Glutamatergic neuron (in vitro differentiated cells): ENCODE measurements around the gene PPP1R14B. TPM values are rescaled to one million over a fixed set of nuclear protein-coding genes. Genes with fewer than 3 reads are reported as not detected.

Experiments used
- DNase-seq: peaks from one replicate; pipeline ENCODE4 v3.0.0; 2022
- H3K27ac Mint-ChIP-seq: one replicate; pipeline ENCODE4 v1.8.0; 2020; ENCODE audit warnings: mild to moderate bottlenecking, mixed read lengths, inconsistent platforms; ENCODE audit not compliant: unreplicated experiment
- H3K27me3 Mint-ChIP-seq: one replicate; pipeline ENCODE4 v1.8.0; 2020; ENCODE audit warnings: mild to moderate bottlenecking, moderate library complexity, mixed read lengths, inconsistent platforms; ENCODE audit not compliant: unreplicated experiment
- H3K36me3 Mint-ChIP-seq: one replicate; pipeline ENCODE4 v1.8.0; 2020; ENCODE audit warnings: mild to moderate bottlenecking, mixed read lengths, inconsistent platforms; ENCODE audit not compliant: unreplicated experiment
- H3K4me1 Mint-ChIP-seq: one replicate; pipeline ENCODE4 v1.8.0; 2020; ENCODE audit warnings: mild to moderate bottlenecking, low read depth, mixed read lengths, inconsistent platforms; ENCODE audit not compliant: unreplicated experiment
- H3K4me3 Mint-ChIP-seq: one replicate; pipeline ENCODE4 v1.8.0; 2020; ENCODE audit warnings: mild to moderate bottlenecking, mixed read lengths, inconsistent platforms; ENCODE audit not compliant: unreplicated experiment
- H3K9me3 Mint-ChIP-seq: one replicate; pipeline ENCODE4 v1.8.0; 2020; ENCODE audit warnings: mild to moderate bottlenecking, moderate library complexity, mixed read lengths, inconsistent platforms; ENCODE audit not compliant: unreplicated experiment
- total RNA-seq: library from RNA; stranded (reverse); fragmentation: NEBNext Ultra II Directional; extraction: Animal tissue kit (Norgen Biotek cat#: 25700); gene quantifications from one replicate; pipeline ENCODE4 v1.2.1, GENCODE V29; 2021; ENCODE audit not compliant: unreplicated experiment
- TF ChIP-seq, protein P1 (sequence below): fragments of 200-600 bp; sonication (generic); IDR thresholded peaks from one replicate; pipeline ENCODE4 v1.5.0; 2021; ENCODE audit not compliant: partially characterized antibody, unreplicated experiment

The PPP1R14B gene
- total RNA-seq, 1 donor from 2014 or later: 348 TPM

DNA sequence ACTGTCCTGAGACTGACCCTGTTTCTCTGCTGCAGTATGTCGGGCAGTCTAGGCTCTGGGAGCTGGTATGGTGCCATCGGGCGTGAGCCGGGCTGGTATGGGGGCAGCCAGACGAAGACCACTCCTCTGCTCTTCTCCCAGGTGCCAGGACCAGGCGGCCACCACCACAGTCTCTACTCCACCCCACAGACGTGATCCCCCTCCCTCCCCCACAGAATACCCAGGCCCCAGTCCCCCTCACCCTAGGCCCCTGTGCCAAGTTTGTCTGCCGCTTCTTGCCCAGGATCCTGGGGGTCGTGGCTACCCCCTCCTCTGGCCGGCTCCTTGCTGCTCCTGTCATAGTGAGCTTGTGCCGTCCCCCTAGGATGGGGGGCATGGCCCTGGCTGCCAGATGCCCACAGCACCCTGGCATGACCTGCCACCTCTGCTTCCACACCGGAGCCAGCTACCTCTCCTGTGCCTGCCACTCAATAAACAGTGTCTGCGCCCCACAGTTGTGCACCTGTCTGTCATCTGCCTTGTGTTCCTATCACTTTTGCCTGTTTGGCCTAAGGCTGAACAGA lies 42.3 kb upstream of the PPP1R14B start:
- DNase-seq: no peak
- Mint-ChIP-seq H3K4me1 (peaks cover 7% of the 10 kb centered on the region), H3K9me3 (peaks cover 9% of the 10 kb centered on the region), H3K36me3 (peaks cover 5% of the 10 kb centered on the region), H3K27me3 (peaks cover 19% of the 10 kb centered on the region), H3K27ac (no peak overlapping the region), H3K4me3 (no peak overlapping the region)
- TF ChIP-seq, protein P1, sequence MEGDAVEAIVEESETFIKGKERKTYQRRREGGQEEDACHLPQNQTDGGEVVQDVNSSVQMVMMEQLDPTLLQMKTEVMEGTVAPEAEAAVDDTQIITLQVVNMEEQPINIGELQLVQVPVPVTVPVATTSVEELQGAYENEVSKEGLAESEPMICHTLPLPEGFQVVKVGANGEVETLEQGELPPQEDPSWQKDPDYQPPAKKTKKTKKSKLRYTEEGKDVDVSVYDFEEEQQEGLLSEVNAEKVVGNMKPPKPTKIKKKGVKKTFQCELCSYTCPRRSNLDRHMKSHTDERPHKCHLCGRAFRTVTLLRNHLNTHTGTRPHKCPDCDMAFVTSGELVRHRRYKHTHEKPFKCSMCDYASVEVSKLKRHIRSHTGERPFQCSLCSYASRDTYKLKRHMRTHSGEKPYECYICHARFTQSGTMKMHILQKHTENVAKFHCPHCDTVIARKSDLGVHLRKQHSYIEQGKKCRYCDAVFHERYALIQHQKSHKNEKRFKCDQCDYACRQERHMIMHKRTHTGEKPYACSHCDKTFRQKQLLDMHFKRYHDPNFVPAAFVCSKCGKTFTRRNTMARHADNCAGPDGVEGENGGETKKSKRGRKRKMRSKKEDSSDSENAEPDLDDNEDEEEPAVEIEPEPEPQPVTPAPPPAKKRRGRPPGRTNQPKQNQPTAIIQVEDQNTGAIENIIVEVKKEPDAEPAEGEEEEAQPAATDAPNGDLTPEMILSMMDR: no peak

DNA sequence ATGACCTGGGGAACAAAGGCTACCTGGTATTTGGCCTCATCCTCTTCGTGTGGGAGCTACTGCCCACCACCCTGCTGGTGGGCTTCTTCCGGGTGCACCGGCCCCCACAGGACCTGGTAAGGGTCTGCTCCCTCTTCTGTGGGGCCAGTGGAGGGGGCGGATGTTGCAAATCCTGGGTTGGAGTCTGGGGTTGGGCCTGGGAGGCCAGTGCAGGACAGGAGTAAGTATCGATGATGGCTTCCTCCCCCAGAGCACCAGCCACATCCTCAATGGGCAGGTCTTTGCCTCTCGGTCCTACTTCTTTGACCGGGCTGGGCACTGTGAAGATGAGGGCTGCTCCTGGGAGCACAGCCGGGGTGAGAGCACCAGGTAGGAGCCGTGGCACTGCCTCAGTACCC lies 41.6 kb upstream of the PPP1R14B start:
- TF ChIP-seq, protein P1: no peak
- peaks cover 13% of the 10 kb centered on the region for H3K27me3 Mint-ChIP-seq
- peaks cover 6% of the 10 kb centered on the region for H3K9me3 Mint-ChIP-seq
- peaks cover 5% of the 10 kb centered on the region for H3K36me3 Mint-ChIP-seq
- DNase-seq: no peak
- H3K4me1 Mint-ChIP-seq: peaks cover 7% of the 10 kb centered on the region
- no peak overlapping the region for H3K4me3 Mint-ChIP-seq
- no peak overlapping the region for H3K27ac Mint-ChIP-seq

DNA sequence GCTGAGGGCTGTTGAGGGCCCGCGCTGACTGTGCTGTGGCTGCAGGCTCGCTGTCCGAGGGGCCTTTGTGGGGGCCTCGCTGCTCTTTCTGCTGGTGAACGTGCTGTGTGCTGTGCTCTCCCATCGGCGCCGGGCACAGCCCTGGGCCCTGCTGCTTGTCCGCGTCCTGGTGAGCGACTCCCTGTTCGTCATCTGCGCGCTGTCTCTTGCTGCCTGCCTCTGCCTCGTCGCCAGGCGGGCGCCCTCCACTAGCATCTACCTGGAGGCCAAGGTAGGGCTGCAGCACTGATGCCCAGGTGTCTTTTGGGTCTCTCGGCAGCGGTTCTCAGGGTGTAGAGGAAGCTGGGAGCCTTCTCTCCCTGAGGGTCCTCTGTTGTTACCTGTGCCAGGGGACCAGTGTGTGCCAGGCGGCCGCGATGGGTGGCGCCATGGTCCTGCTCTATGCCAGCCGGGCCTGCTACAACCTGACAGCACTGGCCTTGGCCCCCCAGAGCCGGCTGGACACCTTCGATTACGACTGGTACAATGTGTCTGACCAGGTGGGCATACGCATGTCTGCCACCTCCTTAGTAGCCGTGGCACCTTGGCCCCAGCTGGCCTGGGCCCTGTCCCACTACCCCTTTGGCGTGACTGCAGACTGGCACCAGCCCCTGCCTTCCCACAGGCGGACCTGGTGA lies 41.1 kb upstream of the PPP1R14B start:
- Mint-ChIP-seq H3K27me3 (peaks cover 9% of the 10 kb centered on the region), H3K27ac (no peak overlapping the region), H3K4me1 (peaks cover 7% of the 10 kb centered on the region), H3K4me3 (no peak overlapping the region), H3K36me3 (peaks cover 5% of the 10 kb centered on the region), H3K9me3 (peaks cover 8% of the 10 kb centered on the region)
- TF ChIP-seq, protein P1: no peak
- no peak for DNase-seq

DNA sequence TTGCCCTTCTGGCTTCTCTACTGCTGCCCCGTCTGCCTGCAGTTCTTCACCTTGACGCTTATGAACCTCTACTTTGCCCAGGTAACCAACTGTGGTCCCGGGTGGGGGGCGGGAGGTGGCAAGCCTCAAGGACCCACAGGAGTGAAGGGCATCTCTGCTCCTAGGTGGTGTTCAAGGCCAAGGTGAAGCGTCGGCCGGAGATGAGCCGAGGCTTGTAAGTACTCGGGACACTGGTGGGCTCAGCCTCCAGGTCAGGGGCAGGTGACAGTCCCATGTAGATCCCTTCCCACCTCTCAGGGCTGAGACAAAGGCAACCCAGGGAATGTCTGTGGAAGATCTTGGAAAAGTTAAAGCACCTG lies 40.0 kb upstream of the PPP1R14B start:
- Mint-ChIP-seq H3K27ac (peak overlapping the region; percentile 65), H3K9me3 (peaks cover 8% of the 10 kb centered on the region), H3K27me3 (peaks cover 6% of the 10 kb centered on the region), H3K4me1 (peaks cover 7% of the 10 kb centered on the region), H3K4me3 (peak overlapping the region; percentile 86), H3K36me3 (peaks cover 5% of the 10 kb centered on the region)
- TF ChIP-seq, protein P1: no peak
- DNase-seq: no peak
